LNCAP (cell line): ENCODE data around the gene SLC37A2.

Experiments used
- CTCF ChIP-seq: fragments of 450-650 bp; IDR thresholded peaks from 2 replicates; pipeline ENCODE4 v1.5.1; 2017; ENCODE audit warnings: mild to moderate bottlenecking

SLC37A2 gene

GRCh38 chr11:125111343-125112207, 48.5 kb downstream of the SLC37A2 start, which contains the start of gene TMEM218:
Gene TMEM218 (minus strand): TSS chr11:125111626. CDS start chr11:125102241, 9,385 bp downstream.
- TF ChIP-seq CTCF = no peak

- TF ChIP-seq CTCF = no peak
Measured at GRCh38 chr11:125112208-125112604, 49.1 kb downstream of the SLC37A2 start.

GRCh38 chr11:125114518-125114917, 51.4 kb downstream of the SLC37A2 start:
- TF ChIP-seq CTCF = peak; percentile 25; the same call in 1 of the 2 replicates

GRCh38 chr11:125117429-125117828, 54.3 kb downstream of the SLC37A2 start:
- no peak for TF ChIP-seq CTCF

- TF ChIP-seq CTCF = no peak
Measured at GRCh38 chr11:125123194-125123946, 60.3 kb downstream of the SLC37A2 start.

- TF ChIP-seq CTCF = peak; percentile 58
Measured at GRCh38 chr11:125123947-125124617, 61.0 kb downstream of the SLC37A2 start.

- no peak for TF ChIP-seq CTCF
Measured at GRCh38 chr11:125124618-125124992, 61.5 kb downstream of the SLC37A2 start.
